Activated CD4-positive, CD25-positive, alpha-beta regulatory T cell treated with anti-CD3 and anti-CD28 coated beads, Interleukin-2, amount 50 U/mL, for 24 hours (primary cell): ENCODE measurements around the gene NCMAP.
"Not testable (repeated sequence)": the region's sequence is repeated elsewhere in the genome, so short reads cannot be mapped to it uniquely, and the experiment has no call there.

Source experiments
- ATAC-seq, 2 donors: fragments of 150-1000 bp; cut with Tn5 transposase; one replicate each; pipeline ENCODE4 v1.10.0; 2021; ENCODE audit warnings: mild to moderate bottlenecking in 1 of 2, moderate library complexity in 1 of 2

NCMAP gene

GRCh38 chr1:24544239-24544638 lies 11.6 kb upstream of the NCMAP start:
- no peak for ATAC-seq

- no peak for ATAC-seq
These were observed 10.2 kb upstream of the NCMAP start for GRCh38 chr1:24545662-24546061.

GRCh38 chr1:24547195-24547594 lies 8.7 kb upstream of the NCMAP start:
- no peak for ATAC-seq

- no peak for ATAC-seq
These were observed 7.8 kb upstream of the NCMAP start for GRCh38 chr1:24548070-24548469.

- ATAC-seq, result not testable (repeated sequence)
These were observed 6.7 kb upstream of the NCMAP start for GRCh38 chr1:24549210-24549609.

GRCh38 chr1:24551290-24551959 lies 4.5 kb upstream of the NCMAP start:
- no peak for ATAC-seq

GRCh38 chr1:24551960-24552571 lies 3.8 kb upstream of the NCMAP start:
- ATAC-seq, result no peak

GRCh38 chr1:24553931-24554330 lies 2.0 kb upstream of the NCMAP start:
- no peak for ATAC-seq

- no peak for ATAC-seq
These were observed 1.2 kb upstream of the NCMAP start for GRCh38 chr1:24554714-24555113.

GRCh38 chr1:24556414-24556795 lies 518 bp downstream of the NCMAP start:
- ATAC-seq, result no peak

- no peak for ATAC-seq
These were observed 1.3 kb downstream of the NCMAP start for GRCh38 chr1:24557220-24557619.

GRCh38 chr1:24557711-24558131 lies 1.8 kb downstream of the NCMAP start:
- ATAC-seq, result no peak

GRCh38 chr1:24558455-24558854 lies 2.6 kb downstream of the NCMAP start:
- no peak for ATAC-seq

GRCh38 chr1:24558902-24559791 lies 3.3 kb downstream of the NCMAP start:
- ATAC-seq, result no peak

GRCh38 chr1:24560361-24560760 lies 4.5 kb downstream of the NCMAP start:
- no peak for ATAC-seq

- ATAC-seq, result no peak
These were observed 6.7 kb downstream of the NCMAP start for GRCh38 chr1:24562625-24563024.

- no peak for ATAC-seq
These were observed 8.8 kb downstream of the NCMAP start for GRCh38 chr1:24564695-24565094.

GRCh38 chr1:24566236-24566867 lies 10.5 kb downstream of the NCMAP start:
- ATAC-seq, result no peak

- peak in 1 of 2 donors; percentile 20 for ATAC-seq
These were observed 12.0 kb downstream of the NCMAP start for GRCh38 chr1:24567792-24568388.

- ATAC-seq, result no peak
These were observed 12.6 kb downstream of the NCMAP start for GRCh38 chr1:24568475-24568874.

- no peak for ATAC-seq
These were observed 14.6 kb downstream of the NCMAP start for GRCh38 chr1:24570265-24571125.

- no peak for ATAC-seq
These were observed 16.4 kb downstream of the NCMAP start for GRCh38 chr1:24572301-24572700.
